GM12878 (cell line): ENCODE results near the gene LRP2BP. TPM values are rescaled to one million over a fixed set of nuclear protein-coding genes. Genes with fewer than 3 reads are reported as not detected.

ENCODE experiments used
- ATAC-seq: fragments of 200-7000 bp; cut with Tn5 transposase; 3 replicates; pipeline ENCODE4 v1.9.1; 2020; ENCODE audit warnings: mild to moderate bottlenecking, moderate library complexity
- BruUV-seq: library from RNA; stranded (reverse); fragments of 400-500 nt; replicated peaks from 2 replicates; lab custom pipeline; 2021; lab: Mats Ljungman, UMichigan
- CTCF ChIA-PET: fragments of 300-600 bp; sonication (Branson Sonifier 250); formaldehyde crosslinking; extraction: SDS; loops from one replicate; lab custom pipeline; 2021; ENCODE audit warnings: inconsistent platforms; lab: Yijun Ruan, JAX
- POLR2A ChIA-PET: fragments of 350-600 bp; formaldehyde crosslinking; extraction: SDS; loops from one replicate; lab custom pipeline; 2021; ENCODE audit warnings: inconsistent platforms; lab: Charles Lee
- RAD21 ChIA-PET: fragments of 300-600 bp; sonication (Branson Sonifier 250); formaldehyde crosslinking; loops from one replicate; lab custom pipeline; 2023; ENCODE audit warnings: antibody characterized with exemption; ENCODE audit not compliant: unreplicated experiment; lab: Charles Lee
- SMC1A ChIA-PET: fragments of 300-600 bp; sonication (Branson Sonifier 250); formaldehyde crosslinking; loops from one replicate; lab custom pipeline; 2023; ENCODE audit not compliant: unreplicated experiment, uncharacterized antibody; lab: Charles Lee
- DNase-seq: peaks from one replicate; pipeline ENCODE4 v3.0.0-alpha.2; 2011; ENCODE audit warnings: low read depth, low spot score
- FAIRE-seq: peaks from 3 replicates; lab custom pipeline; 2011; peaks lifted over from hg19 to GRCh38; lab: Jason Lieb, UNC
- H2AFZ ChIP-seq: 2 replicates; pipeline ENCODE4 v1.6.0; 2011; ENCODE audit warnings: low read depth, low read length, control low read depth; ENCODE audit not compliant: control insufficient read depth
- H3K27ac ChIP-seq: 2 replicates; pipeline ENCODE4 v1.5.1; 2011; ENCODE audit warnings: control low read depth; ENCODE audit not compliant: control insufficient read depth, insufficient read depth
- H3K27me3 ChIP-seq, 2 experiments: replicated peaks in 1 of 2; 2 replicates each; pipeline versions ENCODE4 v1.6.0 to v1.6.1; 2011; ENCODE audit warnings: low read length in 1 of 2; ENCODE audit not compliant: control insufficient read depth in 2 of 2, insufficient read depth in 2 of 2
- H3K36me3 ChIP-seq, 2 experiments: 2 replicates each; pipeline ENCODE4 v1.5.1; 2011; ENCODE audit warnings: low read length in 1 of 2; ENCODE audit not compliant: control insufficient read depth in 2 of 2, insufficient read depth in 2 of 2
- H3K4me1 ChIP-seq: 2 replicates; pipeline ENCODE4 v1.6.1; 2011; ENCODE audit warnings: mild to moderate bottlenecking, low read length, moderate library complexity, mixed read lengths; ENCODE audit not compliant: control insufficient read depth, insufficient read depth
- H3K4me2 ChIP-seq: 2 replicates; pipeline ENCODE4 v1.6.0; 2011; ENCODE audit warnings: control low read depth; ENCODE audit not compliant: control insufficient read depth, insufficient read depth
- H3K4me3 ChIP-seq: fragments of 200-600 bp; sonication (generic); 2 replicates; pipeline ENCODE4 v1.5.1; 2016
- H3K79me2 ChIP-seq: 2 replicates; pipeline ENCODE4 v1.6.0; 2011; ENCODE audit warnings: low read length; ENCODE audit not compliant: control insufficient read depth, insufficient read depth
- H3K9ac ChIP-seq: 2 replicates; pipeline ENCODE4 v1.8.0; 2011; ENCODE audit warnings: low read length, control low read depth, mixed read lengths; ENCODE audit not compliant: control insufficient read depth, insufficient read depth
- H3K9me3 ChIP-seq: replicated peaks from 3 replicates; pipeline ENCODE4 v1.5.1; 2011; ENCODE audit warnings: mild to moderate bottlenecking, low read length; ENCODE audit not compliant: control insufficient read depth, insufficient read depth
- H4K20me1 ChIP-seq: 2 replicates; pipeline ENCODE4 v1.6.0; 2011; ENCODE audit not compliant: control insufficient read depth, insufficient read depth
- NR2C1 ChIP-seq: fragments of 450-650 bp; IDR thresholded peaks from 2 replicates; pipeline ENCODE4 v1.6.1; 2017; ENCODE audit warnings: antibody characterized with exemption, mild to moderate bottlenecking, moderate library complexity
- NR2C2 ChIP-seq: IDR thresholded peaks from 2 replicates; pipeline ENCODE4 v1.6.1; 2011; ENCODE audit warnings: borderline replicate concordance, low read depth; ENCODE audit not compliant: control insufficient read depth, insufficient read length
- SMAD1 ChIP-seq: fragments of 450-650 bp; IDR thresholded peaks from 2 replicates; pipeline ENCODE4 v1.6.1; 2018; ENCODE audit warnings: mild to moderate bottlenecking, low read depth; ENCODE audit not compliant: partially characterized antibody
- WGBS: methylation state at CpG from one replicate; pipeline ENCODE4 v1.1.6; 2016; ENCODE audit warnings: low lambda C conversion rate; ENCODE audit not compliant: insufficient replicate concordance, insufficient coverage; ENCODE audit errors: missing lambda C conversion rate; 5-methylcytosine and 5-hydroxymethylcytosine counted together
- in situ Hi-C: fragments of 300-500 bp; cut with MboI; formaldehyde crosslinking; loops from 9 replicates; pipeline ENCODE4 v1.14.3; 2018; ENCODE audit warnings: mixed read lengths
- intact Hi-C: fragments of 100-400 bp; cut with micrococcal nuclease; formaldehyde crosslinking; loops from one replicate; pipeline ENCODE4 v1.14.2; 2022; ENCODE audit not compliant: unreplicated experiment
- polyA plus RNA-seq, 11 experiments: library from polyadenylated mRNA; depleted of rRNA in 4 of 11; unstranded in 6 of 11; stranded (reverse) in 5 of 11; fragments of >200 nt; fragmentation: Nextera tagmentation in 4 of 11; fragmentation: Illumina TruSeq in 1 of 11; extraction: Ambion mirVana in 4 of 11; extraction: Trizol in 1 of 11; gene quantifications; 1 replicate in 1 of 11; 2 replicates in 10 of 11; pipeline versions ENCODE4 v1.2.1 to v1.2.3, GENCODE V29; 2011 to 2016; ENCODE audit warnings: inconsistent platforms in 2 of 11, missing spikeins in 2 of 11, low read depth in 1 of 11
- total RNA-seq, 4 experiments: library from RNA; depleted of rRNA in 3 of 4; stranded (reverse); fragments of >200 nt in 3 of 4; fragmentation: Illumina TruSeq in 1 of 4; extraction: Trizol in 1 of 4; gene quantifications; 2 replicates each; pipeline versions ENCODE4 v1.2.1 to v1.2.3, GENCODE V29; 2013 to 2021
- TF ChIP-seq, protein P1 (sequence below): fragments of 450-650 bp; formaldehyde crosslinking; IDR thresholded peaks from 2 replicates; pipeline ENCODE4 v1.4.0; 2020; ENCODE audit warnings: mild to moderate bottlenecking, moderate library complexity

LRP2BP gene
- total and polyA plus RNA-seq, 10 of the 15 experiments (the other 5 are each of a cell fraction or from before 2014, with no cell fraction given), result 0.27 to 5.2 (median 1.0) TPM

DNA sequence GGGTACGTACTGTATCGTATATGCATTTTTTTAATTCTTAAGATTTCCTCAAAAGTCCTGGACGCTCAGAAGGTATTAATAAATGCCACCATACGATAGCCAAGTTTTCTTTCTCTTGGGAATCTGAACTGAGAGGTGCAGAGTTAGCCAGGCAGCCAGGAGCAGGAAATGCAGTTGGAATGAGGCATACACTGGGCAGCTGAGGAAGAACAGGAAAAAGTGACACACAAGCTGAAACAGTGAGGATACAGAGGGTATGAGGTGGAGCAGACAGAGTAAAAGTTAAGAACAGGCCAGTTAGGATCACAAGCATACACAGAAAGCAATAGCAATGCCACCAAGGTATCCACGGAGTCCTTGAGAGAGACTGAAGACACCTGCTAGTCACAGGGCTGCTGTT, 16.7 kb upstream of the LRP2BP start:
- no peaks in the 10 kb centered on the region for H3K27me3 ChIP-seq
- H3K9ac ChIP-seq, result no peak overlapping the region
- no peak for FAIRE-seq
- RAD21 ChIA-PET, result no interaction called here
- intact Hi-C loops (no loop called here), in situ Hi-C loops (no loop called here)
- no peaks in the 10 kb centered on the region for H3K4me1 ChIP-seq
- BruUV-seq, result no TSS peak
- H3K79me2 ChIP-seq, result no peaks in the 10 kb centered on the region
- H3K27ac ChIP-seq, result no peak overlapping the region
- H2AFZ ChIP-seq, result no peak overlapping the region
- CTCF ChIA-PET, result interaction anchor here (0.6 to 1.5 kb wide), 2 partner anchors 9 to 16 kb away, joined by 4 read pairs; no protein-coding TSS in a partner anchor
- H3K36me3 ChIP-seq, result peaks cover 0 to 30% of the 10 kb centered on the region in 2 experiments; a peak in 3 of 4 replicates
- WGBS, result 97% methylated on average over 5 of the region's 5 CpGs
- no peak for DNase-seq
- SMC1A ChIA-PET, result interaction anchor here (0.6 to 1.4 kb wide), 4 partner anchors 13 to 185 kb away, joined by 3 to 5 read pairs (median 3); no protein-coding TSS in a partner anchor
- peaks cover 2% of the 10 kb centered on the region; the same call in 2 of the 3 replicates for H3K9me3 ChIP-seq
- H3K4me3 ChIP-seq, result no peak overlapping the region
- H3K4me2 ChIP-seq, result no peak overlapping the region
- no peaks in the 10 kb centered on the region for H4K20me1 ChIP-seq
- POLR2A ChIA-PET, result interaction anchor here (1.1 kb wide), 1 partner anchor 9 kb away, joined by 4 read pairs; no protein-coding TSS in a partner anchor
- no peak for ATAC-seq
- TF ChIP-seq SMAD1, result no peak

- POLR2A ChIA-PET, result interaction anchor here (0.6 to 1.1 kb wide), 2 partner anchors 9 to 156 kb away, joined by 4 read pairs; no protein-coding TSS in a partner anchor
- Histone ChIP-seq H3K4me2 (no peak overlapping the region), H3K4me3 (no peak overlapping the region), H3K9ac (no peak overlapping the region), H3K27ac (no peak overlapping the region), H4K20me1 (no peaks in the 10 kb centered on the region), H3K36me3 (peaks cover 0 to 30% of the 10 kb centered on the region in 2 experiments; a peak in 3 of 4 replicates), H3K4me1 (no peaks in the 10 kb centered on the region), H2AFZ (no peak overlapping the region), H3K79me2 (no peaks in the 10 kb centered on the region), H3K9me3 (peaks cover 2% of the 10 kb centered on the region; the same call in 2 of the 3 replicates), H3K27me3 (no peaks in the 10 kb centered on the region)
- RAD21 ChIA-PET, result no interaction called here
- TF ChIP-seq NR2C2 (no peak), NR2C1 (no peak)
- TF ChIP-seq, protein P1, sequence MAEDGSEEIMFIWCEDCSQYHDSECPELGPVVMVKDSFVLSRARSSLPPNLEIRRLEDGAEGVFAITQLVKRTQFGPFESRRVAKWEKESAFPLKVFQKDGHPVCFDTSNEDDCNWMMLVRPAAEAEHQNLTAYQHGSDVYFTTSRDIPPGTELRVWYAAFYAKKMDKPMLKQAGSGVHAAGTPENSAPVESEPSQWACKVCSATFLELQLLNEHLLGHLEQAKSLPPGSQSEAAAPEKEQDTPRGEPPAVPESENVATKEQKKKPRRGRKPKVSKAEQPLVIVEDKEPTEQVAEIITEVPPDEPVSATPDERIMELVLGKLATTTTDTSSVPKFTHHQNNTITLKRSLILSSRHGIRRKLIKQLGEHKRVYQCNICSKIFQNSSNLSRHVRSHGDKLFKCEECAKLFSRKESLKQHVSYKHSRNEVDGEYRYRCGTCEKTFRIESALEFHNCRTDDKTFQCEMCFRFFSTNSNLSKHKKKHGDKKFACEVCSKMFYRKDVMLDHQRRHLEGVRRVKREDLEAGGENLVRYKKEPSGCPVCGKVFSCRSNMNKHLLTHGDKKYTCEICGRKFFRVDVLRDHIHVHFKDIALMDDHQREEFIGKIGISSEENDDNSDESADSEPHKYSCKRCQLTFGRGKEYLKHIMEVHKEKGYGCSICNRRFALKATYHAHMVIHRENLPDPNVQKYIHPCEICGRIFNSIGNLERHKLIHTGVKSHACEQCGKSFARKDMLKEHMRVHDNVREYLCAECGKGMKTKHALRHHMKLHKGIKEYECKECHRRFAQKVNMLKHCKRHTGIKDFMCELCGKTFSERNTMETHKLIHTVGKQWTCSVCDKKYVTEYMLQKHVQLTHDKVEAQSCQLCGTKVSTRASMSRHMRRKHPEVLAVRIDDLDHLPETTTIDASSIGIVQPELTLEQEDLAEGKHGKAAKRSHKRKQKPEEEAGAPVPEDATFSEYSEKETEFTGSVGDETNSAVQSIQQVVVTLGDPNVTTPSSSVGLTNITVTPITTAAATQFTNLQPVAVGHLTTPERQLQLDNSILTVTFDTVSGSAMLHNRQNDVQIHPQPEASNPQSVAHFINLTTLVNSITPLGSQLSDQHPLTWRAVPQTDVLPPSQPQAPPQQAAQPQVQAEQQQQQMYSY (CRISPR knock-in tag), result no peak
- FAIRE-seq (no peak), ATAC-seq (no peak), DNase-seq (no peak)
- 71% methylated on average over 5 of the region's 5 CpGs for WGBS
- CTCF ChIA-PET, result interaction anchor here (0.6 to 1.5 kb wide), 2 partner anchors 9 to 17 kb away, joined by 4 read pairs; no protein-coding TSS in a partner anchor
- in situ Hi-C loops (no loop called here), intact Hi-C loops (no loop called here)
- BruUV-seq, result no TSS peak
- SMC1A ChIA-PET, result interaction anchor here (0.7 to 1.4 kb wide), 3 partner anchors 13 to 186 kb away, joined by 3 to 5 read pairs (median 3); no protein-coding TSS in a partner anchor
These were observed 16.1 kb upstream of the LRP2BP start for GRCh38 chr4:185411849-185412248.
